Type B pancreatic cell (in vitro differentiated cells): ENCODE measurements around the gene NTPCR. TPM values are rescaled to one million over a fixed set of nuclear protein-coding genes. Genes with fewer than 3 reads are reported as not detected.

Experiments used
- DNase-seq: peaks from one replicate; pipeline ENCODE4 v3.0.0; 2021; ENCODE audit warnings: mixed read lengths; ENCODE audit not compliant: unreplicated experiment; ENCODE audit errors: extremely low spot score
- H3K27ac Mint-ChIP-seq: 2 replicates; pipeline ENCODE4 v1.8.0; 2021; ENCODE audit warnings: mild to moderate bottlenecking, mixed read lengths
- H3K27me3 Mint-ChIP-seq: 2 replicates; pipeline ENCODE4 v1.8.0; 2021; ENCODE audit warnings: mixed read lengths
- H3K36me3 Mint-ChIP-seq: 2 replicates; pipeline ENCODE4 v1.8.0; 2021; ENCODE audit warnings: mixed read lengths
- H3K4me1 Mint-ChIP-seq: one replicate; pipeline ENCODE4 v1.8.0; 2021; ENCODE audit warnings: mixed read lengths; ENCODE audit not compliant: unreplicated experiment
- H3K4me3 Mint-ChIP-seq: 2 replicates; pipeline ENCODE4 v1.8.0; 2021; ENCODE audit warnings: mild to moderate bottlenecking, mixed read lengths
- H3K9me3 Mint-ChIP-seq: 2 replicates; pipeline ENCODE4 v1.8.0; 2021; ENCODE audit warnings: mixed read lengths
- CTCF ChIP-seq: fragments of 200-600 bp; sonication (generic); conservative IDR thresholded peaks from 2 replicates; pipeline ENCODE4 v1.5.0; 2021; ENCODE audit warnings: antibody characterized with exemption, mild to moderate bottlenecking
- total RNA-seq: library from RNA; stranded (reverse); gene quantifications from 2 replicates; pipeline ENCODE4 v1.2.1, GENCODE V29; 2021; ENCODE audit warnings: low replicate concordance

Gene NTPCR
- total RNA-seq, 1 donor from 2014 or later: 57.1 TPM

- H3K4me1 Mint-ChIP-seq: peaks cover 7% of the 10 kb centered on the region
- peaks cover 54% of the 10 kb centered on the region for H3K36me3 Mint-ChIP-seq
These were observed 7.7 kb downstream of the NTPCR start for GRCh38 chr1:232958067-232958466.

GRCh38 chr1:232962761-232963745 is 12.6 kb downstream of the NTPCR start:
- peaks cover 47% of the 10 kb centered on the region for H3K36me3 Mint-ChIP-seq
- H3K27ac Mint-ChIP-seq: peak overlapping the region; percentile 58
- peak overlapping the region; percentile 45 for H3K4me3 Mint-ChIP-seq
- no peak for TF ChIP-seq CTCF
- DNase-seq: no peak
- peaks cover 6% of the 10 kb centered on the region for H3K9me3 Mint-ChIP-seq
- peaks cover 7% of the 10 kb centered on the region for H3K4me1 Mint-ChIP-seq
- no peaks in the 10 kb centered on the region for H3K27me3 Mint-ChIP-seq

More at GRCh38 chr1:232958067-232958466, 7.7 kb downstream of the NTPCR start:
- peaks cover 13% of the 10 kb centered on the region for H3K9me3 Mint-ChIP-seq
- TF ChIP-seq CTCF: no peak
- H3K27ac Mint-ChIP-seq: no peak overlapping the region
- H3K4me3 Mint-ChIP-seq: no peak overlapping the region
- no peaks in the 10 kb centered on the region for H3K27me3 Mint-ChIP-seq
- no peak for DNase-seq

GRCh38 chr1:232964601-232965000 is 14.2 kb downstream of the NTPCR start:
- Mint-ChIP-seq H3K36me3 (peaks cover 43% of the 10 kb centered on the region), H3K4me3 (no peak overlapping the region), H3K9me3 (no peaks in the 10 kb centered on the region), H3K27ac (peak overlapping the region; percentile 75), H3K27me3 (no peaks in the 10 kb centered on the region), H3K4me1 (peaks cover 7% of the 10 kb centered on the region)
- TF ChIP-seq CTCF: no peak
- DNase-seq: no peak

GRCh38 chr1:232965124-232965911 is 14.9 kb downstream of the NTPCR start:
- H3K27me3 Mint-ChIP-seq: no peaks in the 10 kb centered on the region
- H3K4me3 Mint-ChIP-seq: no peak overlapping the region
- H3K36me3 Mint-ChIP-seq: peaks cover 49% of the 10 kb centered on the region
- no peak for TF ChIP-seq CTCF
- DNase-seq: no peak
- H3K9me3 Mint-ChIP-seq: no peaks in the 10 kb centered on the region
- H3K4me1 Mint-ChIP-seq: peaks cover 7% of the 10 kb centered on the region
- peak overlapping the region; percentile 75 for H3K27ac Mint-ChIP-seq

- Mint-ChIP-seq H3K4me1 (peaks cover 7% of the 10 kb centered on the region), H3K27me3 (no peaks in the 10 kb centered on the region), H3K27ac (no peak overlapping the region), H3K36me3 (peaks cover 47% of the 10 kb centered on the region), H3K9me3 (no peaks in the 10 kb centered on the region), H3K4me3 (no peak overlapping the region)
- TF ChIP-seq CTCF: no peak
- no peak for DNase-seq
These were observed 15.5 kb downstream of the NTPCR start for GRCh38 chr1:232965912-232966217.
